ENCODE results near the gene TDRKH.

The TDRKH gene

DNA sequence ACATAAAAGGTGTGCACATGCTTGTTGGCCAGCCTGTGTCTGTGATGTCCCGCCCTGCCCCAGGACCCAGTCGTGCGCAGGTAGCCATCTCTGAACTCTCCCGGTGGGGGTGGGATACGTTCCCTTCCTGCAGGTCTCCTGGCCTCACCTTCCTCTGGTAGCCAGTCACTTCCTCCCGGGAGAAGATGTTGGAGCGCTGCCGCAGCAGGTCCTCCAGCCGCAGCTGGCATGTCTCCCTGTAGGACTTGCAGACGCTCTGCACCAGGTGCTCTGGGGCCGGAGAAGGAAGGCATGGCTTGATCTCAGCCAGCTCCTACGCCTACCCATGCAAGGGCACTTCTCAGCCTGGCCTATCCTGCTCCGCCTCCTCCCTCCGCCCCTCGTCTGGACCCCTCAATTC lies 24.1 kb upstream of the TDRKH start:
- peaks cover 27% of the 10 kb centered on the region for H3K4me1 ChIP-seq (ENCODE audit: insufficient read depth, low read length, poor library complexity, severe bottlenecking)
- no peaks in the 10 kb centered on the region for H3F3A ChIP-seq (ENCODE audit: low read depth)
- no peaks in the 10 kb centered on the region for H3K9me2 ChIP-seq (replicated peaks; ENCODE audit: low read depth, low read length)
- no peak overlapping the region for H2AFZ ChIP-seq (ENCODE audit: low read length)
- H3K27me3 ChIP-seq (ENCODE audit: insufficient read depth, low read length, poor library complexity, severe bottlenecking) = no peaks in the 10 kb centered on the region
- TF ChIP-seq, protein P1, sequence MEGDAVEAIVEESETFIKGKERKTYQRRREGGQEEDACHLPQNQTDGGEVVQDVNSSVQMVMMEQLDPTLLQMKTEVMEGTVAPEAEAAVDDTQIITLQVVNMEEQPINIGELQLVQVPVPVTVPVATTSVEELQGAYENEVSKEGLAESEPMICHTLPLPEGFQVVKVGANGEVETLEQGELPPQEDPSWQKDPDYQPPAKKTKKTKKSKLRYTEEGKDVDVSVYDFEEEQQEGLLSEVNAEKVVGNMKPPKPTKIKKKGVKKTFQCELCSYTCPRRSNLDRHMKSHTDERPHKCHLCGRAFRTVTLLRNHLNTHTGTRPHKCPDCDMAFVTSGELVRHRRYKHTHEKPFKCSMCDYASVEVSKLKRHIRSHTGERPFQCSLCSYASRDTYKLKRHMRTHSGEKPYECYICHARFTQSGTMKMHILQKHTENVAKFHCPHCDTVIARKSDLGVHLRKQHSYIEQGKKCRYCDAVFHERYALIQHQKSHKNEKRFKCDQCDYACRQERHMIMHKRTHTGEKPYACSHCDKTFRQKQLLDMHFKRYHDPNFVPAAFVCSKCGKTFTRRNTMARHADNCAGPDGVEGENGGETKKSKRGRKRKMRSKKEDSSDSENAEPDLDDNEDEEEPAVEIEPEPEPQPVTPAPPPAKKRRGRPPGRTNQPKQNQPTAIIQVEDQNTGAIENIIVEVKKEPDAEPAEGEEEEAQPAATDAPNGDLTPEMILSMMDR (conservative IDR thresholded peaks at IDR 0.05; ENCODE audit: low read length) = no peak
- no peak for TF ChIP-seq EZH2phosphoT487 (IDR thresholded peaks at IDR 0.05; ENCODE audit: borderline replicate concordance)
- no peaks in the 10 kb centered on the region for H3K9me3 ChIP-seq (ENCODE audit: insufficient read depth, low read depth, low read length)
- H4K20me1 ChIP-seq (ENCODE audit: insufficient read depth, low read length, poor library complexity, severe bottlenecking) = no peaks in the 10 kb centered on the region
- no peak overlapping the region for H3K4me3 ChIP-seq (ENCODE audit: low read length, poor library complexity, severe bottlenecking)
- no peaks in the 10 kb centered on the region for H3K79me2 ChIP-seq (ENCODE audit: insufficient read depth, low read length)
- H3K4me2 ChIP-seq (ENCODE audit: low read depth, low read length, poor library complexity, severe bottlenecking) = no peak overlapping the region
- no peaks in the 10 kb centered on the region for H3K36me3 ChIP-seq (ENCODE audit: insufficient read depth, low read length)
- no peak overlapping the region for H3K9ac ChIP-seq (ENCODE audit: low read depth, low read length, poor library complexity, severe bottlenecking)

DNA sequence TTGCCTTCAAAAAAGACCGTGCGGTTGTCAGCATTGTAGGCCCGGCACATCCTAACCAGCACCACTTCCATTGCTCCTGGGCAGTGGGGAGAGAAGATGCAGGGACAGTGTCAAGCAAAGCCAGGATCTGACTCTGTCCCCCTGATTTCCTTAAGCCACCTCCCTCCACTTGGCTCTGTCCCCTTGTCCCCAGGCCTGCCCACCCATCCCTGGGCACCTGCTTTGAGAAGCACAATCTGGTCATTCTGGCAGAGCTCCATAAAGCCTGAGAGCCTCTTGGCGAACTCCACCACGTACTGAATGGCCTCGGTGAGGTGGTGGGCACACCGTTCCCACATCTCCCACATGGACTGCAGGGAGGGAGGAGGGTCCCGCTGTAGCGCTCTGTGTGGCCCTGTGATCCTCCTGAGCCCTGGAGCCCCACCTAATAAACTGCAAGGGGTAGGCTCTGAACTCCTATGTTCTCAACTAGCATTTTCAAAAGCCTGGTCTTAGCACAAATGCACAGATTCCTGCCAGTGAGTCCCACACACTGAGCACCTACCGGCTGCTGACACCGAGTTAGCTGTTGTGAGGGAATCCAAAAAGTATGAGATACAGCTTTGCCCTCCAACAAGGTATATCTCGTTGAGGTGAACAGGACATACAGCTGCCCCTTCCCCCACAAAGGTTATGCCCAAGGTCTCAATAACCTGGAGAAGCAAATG lies 23.1 kb upstream of the TDRKH start:
- H3K4me3 ChIP-seq (ENCODE audit: low read length, poor library complexity, severe bottlenecking) = no peak overlapping the region
- no peaks in the 10 kb centered on the region for H3F3A ChIP-seq (ENCODE audit: low read depth)
- H3K36me3 ChIP-seq (ENCODE audit: insufficient read depth, low read length) = no peaks in the 10 kb centered on the region
- H3K27me3 ChIP-seq (ENCODE audit: insufficient read depth, low read length, poor library complexity, severe bottlenecking) = no peaks in the 10 kb centered on the region
- no peaks in the 10 kb centered on the region for H4K20me1 ChIP-seq (ENCODE audit: insufficient read depth, low read length, poor library complexity, severe bottlenecking)
- no peak overlapping the region for H3K9ac ChIP-seq (ENCODE audit: low read depth, low read length, poor library complexity, severe bottlenecking)
- no peak overlapping the region for H3K4me2 ChIP-seq (ENCODE audit: low read depth, low read length, poor library complexity, severe bottlenecking)
- H3K9me3 ChIP-seq (ENCODE audit: insufficient read depth, low read depth, low read length) = no peaks in the 10 kb centered on the region
- no peaks in the 10 kb centered on the region for H3K9me2 ChIP-seq (replicated peaks; ENCODE audit: low read depth, low read length)
- H3K79me2 ChIP-seq (ENCODE audit: insufficient read depth, low read length) = no peaks in the 10 kb centered on the region
- H2AFZ ChIP-seq (ENCODE audit: low read length) = no peak overlapping the region
- TF ChIP-seq, protein P1 (conservative IDR thresholded peaks at IDR 0.05; ENCODE audit: low read length) = no peak
- no peak for TF ChIP-seq EZH2phosphoT487 (IDR thresholded peaks at IDR 0.05; ENCODE audit: borderline replicate concordance)
- peaks cover 27% of the 10 kb centered on the region for H3K4me1 ChIP-seq (ENCODE audit: insufficient read depth, low read length, poor library complexity, severe bottlenecking)

DNA sequence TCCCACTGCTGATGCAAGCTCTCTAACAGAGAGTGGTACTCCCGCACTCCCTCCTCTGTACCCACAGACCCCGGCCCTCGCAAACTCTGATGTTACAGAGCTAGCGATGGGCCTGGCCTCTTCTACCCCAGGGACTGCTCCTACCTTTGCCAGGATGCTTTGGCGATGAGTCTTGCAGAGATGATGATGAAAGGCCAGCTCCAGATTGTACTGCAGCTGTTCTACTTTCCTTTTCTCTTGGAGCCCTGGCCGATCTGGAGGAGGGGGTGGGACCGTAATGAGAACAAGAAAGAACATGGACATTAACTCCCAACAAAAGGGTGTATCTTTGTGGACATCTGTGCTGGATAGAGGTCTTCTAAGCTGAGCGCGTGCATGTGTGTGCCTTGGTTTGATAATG lies 20.9 kb upstream of the TDRKH start:
- TF ChIP-seq EZH2phosphoT487 (IDR thresholded peaks at IDR 0.05; ENCODE audit: borderline replicate concordance) = no peak
- TF ChIP-seq, protein P1 (conservative IDR thresholded peaks at IDR 0.05; ENCODE audit: low read length) = no peak
- Histone ChIP-seq H3K9me2 (replicated peaks; ENCODE audit: low read depth, low read length) (no peaks in the 10 kb centered on the region), H3K9ac (ENCODE audit: low read depth, low read length, poor library complexity, severe bottlenecking) (no peak overlapping the region), H4K20me1 (ENCODE audit: insufficient read depth, low read length, poor library complexity, severe bottlenecking) (no peaks in the 10 kb centered on the region), H2AFZ (ENCODE audit: low read length) (no peak overlapping the region), H3K4me1 (ENCODE audit: insufficient read depth, low read length, poor library complexity, severe bottlenecking) (peaks cover 15% of the 10 kb centered on the region), H3F3A (ENCODE audit: low read depth) (no peaks in the 10 kb centered on the region), H3K36me3 (ENCODE audit: insufficient read depth, low read length) (no peaks in the 10 kb centered on the region), H3K9me3 (ENCODE audit: insufficient read depth, low read depth, low read length) (no peaks in the 10 kb centered on the region), H3K4me2 (ENCODE audit: low read depth, low read length, poor library complexity, severe bottlenecking) (no peak overlapping the region), H3K27me3 (ENCODE audit: insufficient read depth, low read length, poor library complexity, severe bottlenecking) (no peaks in the 10 kb centered on the region), H3K79me2 (ENCODE audit: insufficient read depth, low read length) (no peaks in the 10 kb centered on the region), H3K4me3 (ENCODE audit: low read length, poor library complexity, severe bottlenecking) (no peak overlapping the region)

All from Loucy (cell line).